Measurements from ENCODE around the gene TSPAN7.

Gene TSPAN7

DNA sequence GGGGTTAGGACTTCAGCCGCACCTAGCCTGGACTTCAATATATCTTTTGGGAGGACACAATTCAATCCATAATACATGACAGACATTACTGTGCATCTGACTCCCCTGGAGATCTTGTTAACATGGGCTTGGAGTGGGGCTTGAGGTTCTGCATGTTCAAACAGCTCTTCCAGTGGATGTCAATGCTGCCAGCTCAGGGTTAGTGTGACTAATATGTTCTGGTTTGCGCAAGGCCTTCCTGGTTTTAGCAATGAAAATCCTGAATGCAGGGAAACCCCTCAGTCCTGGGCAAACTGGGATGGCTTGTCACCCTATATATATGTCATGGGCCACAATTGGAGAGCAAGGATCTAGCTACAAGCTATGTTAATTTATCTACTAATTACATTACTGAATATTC is 2.7 kb upstream of the TSPAN7 start:
- no peaks in the 10 kb centered on the region for H3K4me1 ChIP-seq (ENCODE audit: control insufficient read depth, insufficient read depth, low read length, unreplicated experiment)
- H3K36me3 ChIP-seq (ENCODE audit: insufficient read depth, low read length), result no peaks in the 10 kb centered on the region
- H2AFZ ChIP-seq (ENCODE audit: low read length, unreplicated experiment), result no peak overlapping the region
- peaks cover 23% of the 10 kb centered on the region for H3K27me3 ChIP-seq (ENCODE audit: insufficient read depth, low read length)
- H3K79me2 ChIP-seq (ENCODE audit: control insufficient read depth, insufficient read depth, low read length, unreplicated experiment), result no peaks in the 10 kb centered on the region
- no peak overlapping the region for H3K27ac ChIP-seq (ENCODE audit: low read depth, low read length)
- no peak overlapping the region for H3K4me3 ChIP-seq (ENCODE audit: low read depth, low read length)

DNA sequence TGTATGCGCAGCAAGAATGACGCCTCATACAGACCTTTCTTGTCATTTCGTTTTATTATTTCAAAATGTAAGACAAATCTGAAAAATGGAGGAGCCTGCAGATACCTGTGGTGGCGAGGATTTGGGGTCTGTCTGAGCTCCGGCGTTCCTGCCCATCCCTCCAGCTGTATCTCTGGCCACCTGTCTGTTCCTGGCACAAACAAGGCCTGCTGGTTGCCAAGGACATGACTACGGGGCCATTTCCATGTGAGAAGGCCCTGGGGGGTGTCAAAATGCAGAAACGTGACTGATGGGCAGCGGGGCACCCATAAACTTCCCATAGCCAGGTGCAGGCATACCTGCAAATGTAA is 591 bp upstream of the TSPAN7 start:
- Histone ChIP-seq H2AFZ (ENCODE audit: low read length, unreplicated experiment) (peak overlapping the region; percentile 68), H3K4me1 (ENCODE audit: control insufficient read depth, insufficient read depth, low read length, unreplicated experiment) (no peaks in the 10 kb centered on the region), H3K27ac (ENCODE audit: low read depth, low read length) (no peak overlapping the region), H3K27me3 (ENCODE audit: insufficient read depth, low read length) (peaks cover 24% of the 10 kb centered on the region), H3K79me2 (ENCODE audit: control insufficient read depth, insufficient read depth, low read length, unreplicated experiment) (no peaks in the 10 kb centered on the region), H3K4me3 (ENCODE audit: low read depth, low read length) (peak overlapping the region; percentile 70), H3K36me3 (ENCODE audit: insufficient read depth, low read length) (no peaks in the 10 kb centered on the region)

- Histone ChIP-seq H2AFZ (ENCODE audit: low read length, unreplicated experiment) (peak overlapping the region; percentile 25), H3K4me3 (ENCODE audit: low read depth, low read length) (peak overlapping the region; percentile 75)
These were observed 793 bp downstream of the TSPAN7 start for GRCh38 chrX:38561951-38562719.

DNA sequence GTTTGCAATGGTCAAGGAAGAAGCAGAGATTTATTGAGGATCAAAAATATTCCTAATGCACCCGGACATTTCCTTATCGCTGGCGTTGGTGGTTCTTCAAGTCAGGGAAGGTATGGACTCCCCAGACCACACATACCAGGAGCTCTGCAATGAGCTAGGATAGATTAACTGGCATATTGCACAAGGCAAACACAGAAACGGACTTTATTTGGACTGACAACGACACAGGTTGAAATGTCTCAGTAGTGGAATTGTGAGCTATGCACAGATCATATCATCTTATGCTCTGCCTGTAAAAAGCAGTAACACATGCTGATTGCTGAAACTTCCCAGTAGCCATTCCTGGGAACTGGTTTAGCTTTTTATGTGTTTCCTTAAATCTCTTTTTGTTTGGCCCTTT is 1.7 kb downstream of the TSPAN7 start:
- no peak overlapping the region for H3K4me3 ChIP-seq (ENCODE audit: low read depth, low read length)

More at GRCh38 chrX:38561951-38562719, 793 bp downstream of the TSPAN7 start:
- H3K36me3 ChIP-seq (ENCODE audit: insufficient read depth, low read length), result no peaks in the 10 kb centered on the region
- H3K27ac ChIP-seq (ENCODE audit: low read depth, low read length), result no peak overlapping the region
- H3K79me2 ChIP-seq (ENCODE audit: control insufficient read depth, insufficient read depth, low read length, unreplicated experiment), result no peaks in the 10 kb centered on the region
- peaks cover 24% of the 10 kb centered on the region for H3K27me3 ChIP-seq (ENCODE audit: insufficient read depth, low read length)
- no peaks in the 10 kb centered on the region for H3K4me1 ChIP-seq (ENCODE audit: control insufficient read depth, insufficient read depth, low read length, unreplicated experiment)

GRCh38 chrX:38570396-38570795 is 9.1 kb downstream of the TSPAN7 start:
- Histone ChIP-seq H2AFZ (ENCODE audit: low read length, unreplicated experiment) (no peak overlapping the region), H3K4me1 (ENCODE audit: control insufficient read depth, insufficient read depth, low read length, unreplicated experiment) (no peaks in the 10 kb centered on the region), H3K36me3 (ENCODE audit: insufficient read depth, low read length) (no peaks in the 10 kb centered on the region), H3K27ac (ENCODE audit: low read depth, low read length) (no peak overlapping the region), H3K4me3 (ENCODE audit: low read depth, low read length) (no peak overlapping the region), H3K27me3 (ENCODE audit: insufficient read depth, low read length) (0 out of 2 replicates have a peak, but pooled peaks cover 4% of the 10 kb centered on the region), H3K79me2 (ENCODE audit: control insufficient read depth, insufficient read depth, low read length, unreplicated experiment) (no peaks in the 10 kb centered on the region)

More for the DNA sequence above, 1.7 kb downstream of the TSPAN7 start:
- no peak overlapping the region for H3K27ac ChIP-seq (ENCODE audit: low read depth, low read length)
- H3K36me3 ChIP-seq (ENCODE audit: insufficient read depth, low read length), result no peaks in the 10 kb centered on the region
- no peaks in the 10 kb centered on the region for H3K4me1 ChIP-seq (ENCODE audit: control insufficient read depth, insufficient read depth, low read length, unreplicated experiment)
- no peaks in the 10 kb centered on the region for H3K79me2 ChIP-seq (ENCODE audit: control insufficient read depth, insufficient read depth, low read length, unreplicated experiment)
- no peak overlapping the region for H2AFZ ChIP-seq (ENCODE audit: low read length, unreplicated experiment)
- H3K27me3 ChIP-seq (ENCODE audit: insufficient read depth, low read length), result peaks cover 24% of the 10 kb centered on the region

GRCh38 chrX:38571058-38571457 is 9.7 kb downstream of the TSPAN7 start:
- H3K4me3 ChIP-seq (ENCODE audit: low read depth, low read length), result no peak overlapping the region
- H3K36me3 ChIP-seq (ENCODE audit: insufficient read depth, low read length), result no peaks in the 10 kb centered on the region
- H3K27ac ChIP-seq (ENCODE audit: low read depth, low read length), result no peak overlapping the region
- H3K27me3 ChIP-seq (ENCODE audit: insufficient read depth, low read length), result 0 out of 2 replicates have a peak, but pooled peaks cover 4% of the 10 kb centered on the region
- no peaks in the 10 kb centered on the region for H3K4me1 ChIP-seq (ENCODE audit: control insufficient read depth, insufficient read depth, low read length, unreplicated experiment)
- H3K79me2 ChIP-seq (ENCODE audit: control insufficient read depth, insufficient read depth, low read length, unreplicated experiment), result no peaks in the 10 kb centered on the region
- H2AFZ ChIP-seq (ENCODE audit: low read length, unreplicated experiment), result no peak overlapping the region

GRCh38 chrX:38574858-38575257 is 13.5 kb downstream of the TSPAN7 start:
- Histone ChIP-seq H3K4me3 (ENCODE audit: low read depth, low read length) (no peak overlapping the region), H3K27ac (ENCODE audit: low read depth, low read length) (no peak overlapping the region), H2AFZ (ENCODE audit: low read length, unreplicated experiment) (no peak overlapping the region), H3K79me2 (ENCODE audit: control insufficient read depth, insufficient read depth, low read length, unreplicated experiment) (no peaks in the 10 kb centered on the region), H3K4me1 (ENCODE audit: control insufficient read depth, insufficient read depth, low read length, unreplicated experiment) (no peaks in the 10 kb centered on the region), H3K36me3 (ENCODE audit: insufficient read depth, low read length) (no peaks in the 10 kb centered on the region), H3K27me3 (ENCODE audit: insufficient read depth, low read length) (0 out of 2 replicates have a peak, but pooled peaks cover 4% of the 10 kb centered on the region)

- H2AFZ ChIP-seq (ENCODE audit: low read length, unreplicated experiment), result no peak overlapping the region
These were observed 14.5 kb downstream of the TSPAN7 start for GRCh38 chrX:38575888-38576287.

GRCh38 chrX:38577738-38578137 is 16.4 kb downstream of the TSPAN7 start:
- Histone ChIP-seq H3K27ac (ENCODE audit: low read depth, low read length) (no peak overlapping the region), H2AFZ (ENCODE audit: low read length, unreplicated experiment) (no peak overlapping the region), H3K36me3 (ENCODE audit: insufficient read depth, low read length) (no peaks in the 10 kb centered on the region), H3K4me3 (ENCODE audit: low read depth, low read length) (no peak overlapping the region), H3K4me1 (ENCODE audit: control insufficient read depth, insufficient read depth, low read length, unreplicated experiment) (no peaks in the 10 kb centered on the region), H3K79me2 (ENCODE audit: control insufficient read depth, insufficient read depth, low read length, unreplicated experiment) (no peaks in the 10 kb centered on the region), H3K27me3 (ENCODE audit: insufficient read depth, low read length) (no peaks in the 10 kb centered on the region)

More at GRCh38 chrX:38575888-38576287, 14.5 kb downstream of the TSPAN7 start:
- 0 out of 2 replicates have a peak, but pooled peaks cover 4% of the 10 kb centered on the region for H3K27me3 ChIP-seq (ENCODE audit: insufficient read depth, low read length)
- no peak overlapping the region for H3K27ac ChIP-seq (ENCODE audit: low read depth, low read length)
- H3K36me3 ChIP-seq (ENCODE audit: insufficient read depth, low read length), result no peaks in the 10 kb centered on the region
- H3K4me1 ChIP-seq (ENCODE audit: control insufficient read depth, insufficient read depth, low read length, unreplicated experiment), result no peaks in the 10 kb centered on the region
- no peak overlapping the region for H3K4me3 ChIP-seq (ENCODE audit: low read depth, low read length)
- no peaks in the 10 kb centered on the region for H3K79me2 ChIP-seq (ENCODE audit: control insufficient read depth, insufficient read depth, low read length, unreplicated experiment)

- H3K27me3 ChIP-seq (ENCODE audit: insufficient read depth, low read length), result no peaks in the 10 kb centered on the region
- no peak overlapping the region for H3K27ac ChIP-seq (ENCODE audit: low read depth, low read length)
- H3K4me3 ChIP-seq (ENCODE audit: low read depth, low read length), result no peak overlapping the region
- H3K36me3 ChIP-seq (ENCODE audit: insufficient read depth, low read length), result no peaks in the 10 kb centered on the region
- no peak overlapping the region for H2AFZ ChIP-seq (ENCODE audit: low read length, unreplicated experiment)
- no peaks in the 10 kb centered on the region for H3K79me2 ChIP-seq (ENCODE audit: control insufficient read depth, insufficient read depth, low read length, unreplicated experiment)
- no peaks in the 10 kb centered on the region for H3K4me1 ChIP-seq (ENCODE audit: control insufficient read depth, insufficient read depth, low read length, unreplicated experiment)
These were observed 16.8 kb downstream of the TSPAN7 start for GRCh38 chrX:38578167-38578566.

DNA sequence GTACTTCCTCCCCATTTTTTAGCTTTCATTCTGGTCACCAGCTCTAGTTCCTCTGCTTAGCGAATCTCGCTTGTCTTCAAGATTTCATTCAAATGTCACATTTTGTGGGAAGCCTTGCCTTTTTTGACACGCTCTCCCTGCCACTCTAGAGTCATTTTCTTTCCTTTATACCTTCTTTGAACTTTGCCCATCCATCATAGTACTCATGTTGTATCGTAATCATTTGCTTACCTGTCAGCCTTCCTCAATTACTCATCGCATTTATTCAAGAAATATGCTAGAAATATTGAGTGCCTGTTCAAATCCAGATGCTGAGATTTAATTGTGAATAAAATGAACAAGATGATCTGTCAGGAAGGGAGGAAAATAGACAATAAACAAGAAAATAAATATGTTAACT is 21.8 kb downstream of the TSPAN7 start:
- no peak overlapping the region for H2AFZ ChIP-seq (ENCODE audit: low read length, unreplicated experiment)
- H3K4me3 ChIP-seq (ENCODE audit: low read depth, low read length), result no peak overlapping the region
- no peak overlapping the region for H3K27ac ChIP-seq (ENCODE audit: low read depth, low read length)
- no peaks in the 10 kb centered on the region for H3K27me3 ChIP-seq (ENCODE audit: insufficient read depth, low read length)
- H3K79me2 ChIP-seq (ENCODE audit: control insufficient read depth, insufficient read depth, low read length, unreplicated experiment), result no peaks in the 10 kb centered on the region
- H3K36me3 ChIP-seq (ENCODE audit: insufficient read depth, low read length), result no peaks in the 10 kb centered on the region
- no peaks in the 10 kb centered on the region for H3K4me1 ChIP-seq (ENCODE audit: control insufficient read depth, insufficient read depth, low read length, unreplicated experiment)

All from ACC112 (cell line).